Spleen (tissue), 7 donors: ENCODE measurements around the gene TMED4.
A peak's percentile ranks its signal among the peaks of the same experiment; 100 is the strongest.

Experiments
- POLR2A ChIP-seq, 3 donors: fragments of 450-650 bp; IDR thresholded peaks; one replicate each; pipeline ENCODE4 v1.5.1; 2017; ENCODE audit warnings: antibody characterized with exemption in 3 of 3, mild to moderate bottlenecking in 1 of 3
- TF ChIP-seq, protein P1 (sequence below), 11 experiments: fragments of 200-600 bp in 7 of 11; fragments of 450-650 bp in 4 of 11; sonication (generic) in 4 of 11; IDR thresholded peaks in 8 of 11; conservative IDR thresholded peaks in 3 of 11; 1 replicate in 7 of 11; 2 replicates in 4 of 11; pipeline versions ENCODE4 v1.4.0 to v1.8.0; 2016 to 2021; ENCODE audit warnings: antibody characterized with exemption in 11 of 11, inconsistent platforms in 4 of 11, mild to moderate bottlenecking in 1 of 11
- donor health status: DM: no; HTN: no; CAD: no; lungs with moderate emphysema.
- donor health status: DM: no; HTN: no; CAD: no.
- donor health status: DM: no; HTN: no; CAD: no.

GRCh38 chr7:44534501-44534900 is 47.5 kb downstream of the TMED4 start:
- TF ChIP-seq, protein P1, sequence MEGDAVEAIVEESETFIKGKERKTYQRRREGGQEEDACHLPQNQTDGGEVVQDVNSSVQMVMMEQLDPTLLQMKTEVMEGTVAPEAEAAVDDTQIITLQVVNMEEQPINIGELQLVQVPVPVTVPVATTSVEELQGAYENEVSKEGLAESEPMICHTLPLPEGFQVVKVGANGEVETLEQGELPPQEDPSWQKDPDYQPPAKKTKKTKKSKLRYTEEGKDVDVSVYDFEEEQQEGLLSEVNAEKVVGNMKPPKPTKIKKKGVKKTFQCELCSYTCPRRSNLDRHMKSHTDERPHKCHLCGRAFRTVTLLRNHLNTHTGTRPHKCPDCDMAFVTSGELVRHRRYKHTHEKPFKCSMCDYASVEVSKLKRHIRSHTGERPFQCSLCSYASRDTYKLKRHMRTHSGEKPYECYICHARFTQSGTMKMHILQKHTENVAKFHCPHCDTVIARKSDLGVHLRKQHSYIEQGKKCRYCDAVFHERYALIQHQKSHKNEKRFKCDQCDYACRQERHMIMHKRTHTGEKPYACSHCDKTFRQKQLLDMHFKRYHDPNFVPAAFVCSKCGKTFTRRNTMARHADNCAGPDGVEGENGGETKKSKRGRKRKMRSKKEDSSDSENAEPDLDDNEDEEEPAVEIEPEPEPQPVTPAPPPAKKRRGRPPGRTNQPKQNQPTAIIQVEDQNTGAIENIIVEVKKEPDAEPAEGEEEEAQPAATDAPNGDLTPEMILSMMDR (IDR thresholded peaks at IDR 0.05 in 8 of 11, conservative IDR thresholded peaks at IDR 0.05 in 3 of 11): peak in 8 of 11 experiments; percentile 12 to 62 (median 48)
- no peak for TF ChIP-seq POLR2A (IDR thresholded peaks at IDR 0.05)
